GM21723 (cell line): ENCODE measurements around the gene OTUD5.
"Not testable (repeated sequence)": the region's sequence is repeated elsewhere in the genome, so short reads cannot be mapped to it uniquely, and the experiment has no call there.

Experiments
- ATAC-seq: cut with Tn5 transposase; IDR thresholded peaks from one replicate; pipeline ENCODE4 v1.9.1; 2021; ENCODE audit warnings: mild to moderate bottlenecking, moderate library complexity; ENCODE audit not compliant: unreplicated experiment

Gene OTUD5

GRCh38 chrX:48891402-48892288, 65.8 kb downstream of the OTUD5 start:
- peak; percentile 79 for ATAC-seq

DNA sequence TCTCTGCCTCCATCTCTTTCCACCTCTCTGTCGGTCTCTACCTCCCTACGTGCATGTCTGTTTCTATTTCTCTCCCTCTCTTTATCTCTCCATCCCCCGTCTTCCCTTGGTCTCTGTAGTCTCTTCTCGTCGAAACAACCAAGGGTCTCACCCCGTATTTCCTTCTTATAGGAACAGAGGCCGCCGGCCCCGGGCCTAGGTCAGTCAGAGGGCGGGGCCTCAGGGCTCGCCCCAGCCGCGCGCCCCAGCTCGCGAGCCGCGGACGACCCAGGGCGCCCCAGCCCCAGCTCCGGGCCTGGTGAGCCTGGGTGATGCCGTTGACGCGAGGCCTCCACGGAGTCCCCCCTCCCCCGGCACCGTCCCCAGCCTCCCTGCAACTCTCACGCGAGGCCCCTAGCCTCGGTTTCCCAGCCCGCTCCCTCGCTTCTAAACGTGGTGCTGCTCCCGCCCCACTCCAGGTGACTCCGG, 66.4 kb downstream of the OTUD5 start:
- ATAC-seq, result peak; percentile 43

- ATAC-seq, result no peak
These were observed 67.0 kb downstream of the OTUD5 start for GRCh38 chrX:48890296-48890925.

DNA sequence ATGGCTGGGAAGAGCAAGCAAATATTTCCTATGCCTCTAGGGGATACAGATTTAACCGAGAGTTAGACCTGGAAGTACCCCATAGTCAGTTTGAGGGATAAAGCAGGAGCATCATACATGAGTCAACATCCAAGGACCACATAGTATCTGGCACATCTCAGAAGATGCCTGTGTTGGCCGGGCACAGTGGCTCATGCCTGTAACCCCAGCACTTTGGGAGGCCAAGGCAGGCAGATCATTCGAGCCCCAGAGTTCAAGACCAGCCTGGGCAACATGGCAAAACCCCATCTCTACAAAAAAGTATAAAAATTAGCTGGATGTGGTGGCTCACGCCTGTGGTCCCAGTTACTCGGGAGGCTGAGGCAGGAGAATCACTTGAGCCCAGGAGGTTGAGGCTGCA, 70.8 kb downstream of the OTUD5 start:
- ATAC-seq, result not testable (repeated sequence)

DNA sequence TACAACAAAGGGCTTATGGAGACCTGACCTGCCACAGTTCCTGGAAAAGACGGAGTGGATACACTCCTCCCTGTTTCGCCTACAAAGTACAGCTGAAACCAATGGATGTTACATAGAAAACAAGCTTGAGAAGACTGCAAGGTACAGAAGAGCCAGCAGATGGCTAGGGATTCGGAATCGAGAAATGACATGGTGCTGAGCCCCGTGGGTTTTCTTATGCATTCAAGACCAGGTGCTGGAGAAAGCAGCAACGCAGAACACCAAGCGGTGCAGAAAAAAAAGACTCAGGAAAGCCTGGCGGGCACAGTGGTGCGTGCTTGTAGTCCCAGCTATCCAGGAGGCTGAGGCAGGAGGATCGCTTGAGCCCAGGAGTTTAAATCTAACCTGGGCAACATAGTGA, 73.7 kb downstream of the OTUD5 start:
- no peak for ATAC-seq

- ATAC-seq, result not testable (repeated sequence)
These were observed 80.5 kb downstream of the OTUD5 start for GRCh38 chrX:48876944-48877343.
